ENCODE data around the gene KRTAP6-2.

- TF ChIP-seq CTCF (IDR thresholded peaks at IDR 0.05; ENCODE audit: low read length): no peak
- TF ChIP-seq EZH2 (IDR thresholded peaks at IDR 0.05; ENCODE audit: borderline replicate concordance, low read length): no peak
These were observed 43.9 kb upstream of the KRTAP6-2 start, which contains the start of gene KRTAP20-3 for GRCh38 chr21:30642564-30642963.

Measured in OCI-LY1 (cell line).